ENCODE results near the gene TRABD2B. TPM values are rescaled to one million over a fixed set of nuclear protein-coding genes. Genes with fewer than 3 reads are reported as not detected.

Gene TRABD2B
- total and polyA plus RNA-seq, 2 experiments from 2014 or later = 1.6 to 2.0 TPM

- Histone ChIP-seq H3F3A (replicated peaks; ENCODE audit: low read depth) (no peaks in the 10 kb centered on the region), H3K4me1 (ENCODE audit: insufficient read depth) (no peaks in the 10 kb centered on the region), H3K27ac (ENCODE audit: low read depth) (no peak overlapping the region), H3K79me2 (replicated peaks; ENCODE audit: insufficient read depth) (no peaks in the 10 kb centered on the region), H2AFZ (no peak overlapping the region), H3K27me3 (ENCODE audit: insufficient read depth) (no peaks in the 10 kb centered on the region), H3K4me2 (no peak overlapping the region), H3K9me2 (ENCODE audit: insufficient read depth) (peaks cover 9% of the 10 kb centered on the region; the same call in 1 of the 2 replicates), H3K36me3 (ENCODE audit: insufficient read depth) (no peaks in the 10 kb centered on the region), H3K4me3 (no peak overlapping the region), H4K20me1 (replicated peaks; ENCODE audit: insufficient read depth) (no peaks in the 10 kb centered on the region)
- no peak for TF ChIP-seq JUNB (IDR thresholded peaks at IDR 0.05; ENCODE audit: unreplicated experiment)
- Mint-ChIP-seq H3K36me3 (ENCODE audit: low read depth) (no peaks in the 10 kb centered on the region), H3K27ac (no peak overlapping the region), H3K9me3 (no peaks in the 10 kb centered on the region), H3K4me1 (peaks cover 34% of the 10 kb centered on the region), H3K27me3 (ENCODE audit: insufficient read depth, low read depth, poor library complexity) (peaks cover 16% of the 10 kb centered on the region), H3K4me3 (no peak overlapping the region)
- DNase-seq (ENCODE audit: low spot score) (no peak), ATAC-seq (no peak)
These were observed 186.1 kb downstream of the TRABD2B start for GRCh38 chr1:47810964-47811682.

- Histone ChIP-seq H3K4me3 (no peak overlapping the region), H3K4me1 (ENCODE audit: insufficient read depth) (no peaks in the 10 kb centered on the region), H2AFZ (no peak overlapping the region), H3K27me3 (ENCODE audit: insufficient read depth) (no peaks in the 10 kb centered on the region), H3K27ac (ENCODE audit: low read depth) (no peak overlapping the region), H3F3A (replicated peaks; ENCODE audit: low read depth) (no peaks in the 10 kb centered on the region), H3K9me2 (ENCODE audit: insufficient read depth) (peaks cover 9% of the 10 kb centered on the region; the same call in 1 of the 2 replicates), H3K79me2 (replicated peaks; ENCODE audit: insufficient read depth) (no peaks in the 10 kb centered on the region), H3K4me2 (no peak overlapping the region), H3K36me3 (ENCODE audit: insufficient read depth) (no peaks in the 10 kb centered on the region), H4K20me1 (replicated peaks; ENCODE audit: insufficient read depth) (no peaks in the 10 kb centered on the region)
- no peak overlapping the region for H3K4me3 Mint-ChIP-seq
- peak; percentile 18; the same call in 1 of the 3 replicates for ATAC-seq
- no peaks in the 10 kb centered on the region for H3K9me3 Mint-ChIP-seq
- H3K27ac Mint-ChIP-seq = no peak overlapping the region
- H3K27me3 Mint-ChIP-seq (ENCODE audit: insufficient read depth, low read depth, poor library complexity) = peaks cover 13% of the 10 kb centered on the region
- no peaks in the 10 kb centered on the region; the same call in 2 of the 3 replicates for H3K36me3 Mint-ChIP-seq (ENCODE audit: low read depth)
- no peak for DNase-seq (ENCODE audit: low spot score)
- H3K4me1 Mint-ChIP-seq = peaks cover 29% of the 10 kb centered on the region
- no peak for TF ChIP-seq ZNF114 (CRISPR knock-in tag; IDR thresholded peaks at IDR 0.05)
- TF ChIP-seq JUNB (IDR thresholded peaks at IDR 0.05; ENCODE audit: unreplicated experiment) = no peak
- TF ChIP-seq ZNF462 (CRISPR knock-in tag; IDR thresholded peaks at IDR 0.05) = no peak
- TF ChIP-seq STAT1 (IDR thresholded peaks at IDR 0.05; ENCODE audit: unreplicated experiment) = no peak
- TF ChIP-seq CTCF (conservative IDR thresholded peaks at IDR 0.05; ENCODE audit: low read depth in 2 of 2) = no peak
- no peak for TF ChIP-seq ETS1 (IDR thresholded peaks at IDR 0.05)
- no peak for TF ChIP-seq POLR2AphosphoS5 (IDR thresholded peaks at IDR 0.05; ENCODE audit: low read depth)
- no peak for TF ChIP-seq ZNF331 (CRISPR knock-in tag; IDR thresholded peaks at IDR 0.05; ENCODE audit: low read depth)
- TF ChIP-seq CREB1 (CRISPR knock-in tag; IDR thresholded peaks at IDR 0.05; ENCODE audit: low read depth) = no peak
These were observed 187.7 kb downstream of the TRABD2B start for GRCh38 chr1:47809301-47810084.
